Esophagus muscularis mucosa (tissue), 4 donors: ENCODE data around the gene RNGTT. TPM values are rescaled to one million over a fixed set of nuclear protein-coding genes. Genes with fewer than 3 reads are reported as not detected.
"Not testable (repeated sequence)": the region's sequence is repeated elsewhere in the genome, so short reads cannot be mapped to it uniquely, and the experiment has no call there.

Experiments used
- DNase-seq: peaks from one replicate; pipeline ENCODE4 v3.0.0-alpha.2; 2017; ENCODE audit errors: extremely low spot score
- H3K27ac ChIP-seq, 4 donors: fragments of 200-600 bp; sonication (generic); replicated peaks in 1 of 4; 1 replicate in 3 of 4; 2 replicates in 1 of 4; pipeline ENCODE4 v1.5.1; 2016 to 2019; ENCODE audit warnings: mild to moderate bottlenecking in 1 of 4
- H3K27me3 ChIP-seq, 4 donors: fragments of 200-600 bp; sonication (generic); one replicate each; pipeline versions ENCODE4 v1.5.1 to v1.6.0; 2016 to 2019
- H3K36me3 ChIP-seq, 4 donors: fragments of 200-600 bp; sonication (generic); one replicate each; pipeline ENCODE4 v1.5.1; 2016 to 2019
- H3K4me1 ChIP-seq, 4 donors: fragments of 200-600 bp; sonication (generic); one replicate each; pipeline ENCODE4 v1.5.1; 2016 to 2019
- H3K4me3 ChIP-seq, 4 donors: fragments of 200-600 bp; sonication (generic); 1 replicate in 2 of 4; 2 replicates in 2 of 4; pipeline ENCODE4 v1.5.1; 2016 to 2019; ENCODE audit warnings: mild to moderate bottlenecking in 4 of 4, moderate library complexity in 1 of 4
- H3K9me3 ChIP-seq, 4 donors: fragments of 200-600 bp; sonication (generic); 1 replicate in 3 of 4; 2 replicates in 1 of 4; pipeline ENCODE4 v1.5.1; 2016 to 2019
- CTCF ChIP-seq, 3 experiments: fragments of 200-600 bp in 2 of 3; fragments of 450-650 bp in 1 of 3; sonication (generic) in 2 of 3; IDR thresholded peaks; one replicate each; pipeline ENCODE4 v1.5.1; 2017 to 2019; ENCODE audit warnings: antibody characterized with exemption in 3 of 3, mild to moderate bottlenecking in 2 of 3, moderate library complexity in 1 of 3
- EP300 ChIP-seq: sonication (generic); formaldehyde crosslinking; IDR thresholded peaks from one replicate; pipeline ENCODE4 v1.6.1; 2017; ENCODE audit warnings: antibody characterized with exemption
- POLR2A ChIP-seq: fragments of 450-650 bp; IDR thresholded peaks from one replicate; pipeline ENCODE4 v1.6.1; 2017; ENCODE audit warnings: antibody characterized with exemption, moderate library complexity, mild to moderate bottlenecking, low read depth
- POLR2AphosphoS5 ChIP-seq, 2 donors: sonication (generic); formaldehyde crosslinking; IDR thresholded peaks; one replicate each; pipeline ENCODE4 v1.6.1; 2017; ENCODE audit warnings: antibody characterized with exemption in 2 of 2
- WGBS: methylation state at CpG from one replicate; pipeline ENCODE4 v1.1.5; 2018; 5-methylcytosine and 5-hydroxymethylcytosine counted together
- intact Hi-C: fragments of 100-400 bp; cut with DNase I; formaldehyde crosslinking; loops from one replicate; pipeline ENCODE4 v1.15.1; 2023
- total RNA-seq, 4 donors: library from RNA; depleted of rRNA; stranded (reverse); fragments of >200 nt; gene quantifications; one replicate each; pipeline versions ENCODE4 v1.1.0 to v1.2.1, GENCODE V29; 2016

The RNGTT gene
- total RNA-seq, 4 donors from 2014 or later, result 10.7 to 13.9 (median 12.0) TPM

GRCh38 chr6:88984606-88985005 lies 21.2 kb upstream of the RNGTT start:
- no peaks in the 10 kb centered on the region for H3K27me3 ChIP-seq
- no peak for DNase-seq
- 96% methylated on average over 5 of the region's 5 CpGs for WGBS
- H3K36me3 ChIP-seq, result no peaks in the 10 kb centered on the region
- H3K4me1 ChIP-seq, result peaks cover 0 to 9% (median 8%) of the 10 kb centered on the region in 4 donors
- no peak overlapping the region for H3K4me3 ChIP-seq
- H3K27ac ChIP-seq, result no peak overlapping the region
- H3K9me3 ChIP-seq, result no peaks in the 10 kb centered on the region
- intact Hi-C loops, result loop anchor here (5.0 kb wide), 2 partner anchors 48 to 368 kb away; partner anchors contain the start of gene UBE2J1
- no peak for TF ChIP-seq CTCF (IDR thresholded peaks at IDR 0.05)

- H3K27ac ChIP-seq, result no peak overlapping the region
- intact Hi-C loops, result loop anchor here (5.0 kb wide), 1 partner anchor 48 kb away; no protein-coding TSS in a partner anchor
- TF ChIP-seq POLR2A (no peak), EP300 (no peak), CTCF (IDR thresholded peaks at IDR 0.05) (no peak), POLR2AphosphoS5 (IDR thresholded peaks at IDR 0.05) (no peak)
Measured at GRCh38 chr6:88984152-88984551, 20.7 kb upstream of the RNGTT start.

GRCh38 chr6:88983532-88983931 lies 20.1 kb upstream of the RNGTT start:
- Histone ChIP-seq H3K27me3 (no peaks in the 10 kb centered on the region), H3K4me3 (no peak overlapping the region), H3K9me3 (no peaks in the 10 kb centered on the region), H3K4me1 (peaks cover 0 to 9% (median 8%) of the 10 kb centered on the region in 4 donors), H3K36me3 (no peaks in the 10 kb centered on the region), H3K27ac (peak overlapping the region in 1 of 4 donors; percentile 4)
- intact Hi-C loops, result loop anchor here (2.0 to 5.0 kb wide), 3 partner anchors 49 to 259 kb away; no protein-coding TSS in a partner anchor
- WGBS, result 67% methylated on average over 2 of the region's 4 CpGs
- DNase-seq, result no peak
- no peak for TF ChIP-seq POLR2AphosphoS5 (IDR thresholded peaks at IDR 0.05)
- peak; percentile 43 to 53 (median 44) for TF ChIP-seq CTCF (IDR thresholded peaks at IDR 0.05)

More at GRCh38 chr6:88984152-88984551, 20.7 kb upstream of the RNGTT start:
- no peak overlapping the region for H3K4me3 ChIP-seq
- no peaks in the 10 kb centered on the region for H3K36me3 ChIP-seq
- DNase-seq, result no peak
- H3K9me3 ChIP-seq, result no peaks in the 10 kb centered on the region
- peaks cover 0 to 9% (median 8%) of the 10 kb centered on the region in 4 donors for H3K4me1 ChIP-seq
- H3K27me3 ChIP-seq, result no peaks in the 10 kb centered on the region

DNA sequence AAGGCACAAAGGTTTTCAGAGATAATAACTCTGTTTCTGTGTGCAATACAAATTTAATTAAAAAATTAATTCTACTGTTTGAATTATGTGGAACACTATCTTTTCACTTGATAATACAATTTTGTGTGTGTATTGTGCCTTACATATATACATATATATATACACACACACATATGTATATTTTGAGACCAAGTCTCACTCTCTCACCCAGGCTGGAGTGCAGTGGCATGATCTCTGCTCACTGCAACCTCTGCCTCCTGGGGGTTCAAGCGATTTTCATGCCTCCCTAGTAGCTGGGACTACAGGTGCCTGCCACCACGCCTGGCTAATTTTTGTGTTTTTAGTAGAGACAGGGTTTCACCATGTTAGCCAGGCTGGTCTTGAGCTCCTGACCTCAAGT lies 19.7 kb upstream of the RNGTT start:
- H3K4me3 ChIP-seq, H3K4me1 ChIP-seq, H3K9me3 ChIP-seq, DNase-seq, H3K27me3 ChIP-seq, H3K36me3 ChIP-seq: not testable (repeated sequence)
- 100% methylated on average over 2 of the region's 2 CpGs for WGBS
- intact Hi-C loops, result loop anchor here (2.0 to 5.0 kb wide), 3 partner anchors 49 to 260 kb away; no protein-coding TSS in a partner anchor
- peak overlapping the region in 1 of 4 donors; percentile 4 for H3K27ac ChIP-seq

- DNase-seq, result no peak
- no peaks in the 10 kb centered on the region for H3K36me3 ChIP-seq
- no peaks in the 10 kb centered on the region for H3K27me3 ChIP-seq
- no peak overlapping the region for H3K4me3 ChIP-seq
- WGBS, result 3% methylated on average over 2 of the region's 2 CpGs
- peaks cover 0 to 9% (median 8%) of the 10 kb centered on the region in 4 donors for H3K4me1 ChIP-seq
- peak overlapping the region in 1 of 4 donors; percentile 4 for H3K27ac ChIP-seq
- no peaks in the 10 kb centered on the region for H3K9me3 ChIP-seq
- no peak for TF ChIP-seq EP300
- peak; percentile 73 to 84 (median 77) for TF ChIP-seq CTCF (IDR thresholded peaks at IDR 0.05)
- peak in 1 of 2 donors; percentile 61 for TF ChIP-seq POLR2AphosphoS5 (IDR thresholded peaks at IDR 0.05)
- no peak for TF ChIP-seq POLR2A
- intact Hi-C loops, result loop anchor here (2.0 to 5.0 kb wide), 3 partner anchors 50 to 260 kb away; no protein-coding TSS in a partner anchor
Measured at GRCh38 chr6:88982720-88983119, 19.3 kb upstream of the RNGTT start.
